Left forelimb (tissue), 1 donor: ENCODE results near the gene DCAF15.
A peak's percentile ranks its signal among the peaks of the same experiment; 100 is the strongest.

ENCODE experiments used
- DNase-seq: peaks from one replicate; pipeline ENCODE4 v3.0.0-alpha.2; 2018; ENCODE audit warnings: low spot score

The DCAF15 gene

GRCh38 chr19:13977803-13978202 lies 25.5 kb downstream of the DCAF15 start:
- DNase-seq = no peak

GRCh38 chr19:13978351-13979243 lies 26.3 kb downstream of the DCAF15 start:
- peak; percentile 93 for DNase-seq

- peak; percentile 79 for DNase-seq
Observed at GRCh38 chr19:13979244-13979615, 26.9 kb downstream of the DCAF15 start.

- no peak for DNase-seq
Observed at GRCh38 chr19:13979686-13980085, 27.4 kb downstream of the DCAF15 start.

- DNase-seq = no peak
Observed at GRCh38 chr19:13980340-13980739, 28.0 kb downstream of the DCAF15 start.

- DNase-seq = no peak
Observed at GRCh38 chr19:13981021-13981420, 28.7 kb downstream of the DCAF15 start.

GRCh38 chr19:13981467-13981866 lies 29.2 kb downstream of the DCAF15 start:
- no peak for DNase-seq

- no peak for DNase-seq
Observed at GRCh38 chr19:13981988-13982501, 29.7 kb downstream of the DCAF15 start.

- no peak for DNase-seq
Observed at GRCh38 chr19:13982773-13983172, 30.5 kb downstream of the DCAF15 start.

- DNase-seq = no peak
Observed at GRCh38 chr19:13983213-13983889, 31.0 kb downstream of the DCAF15 start.

- no peak for DNase-seq
Observed at GRCh38 chr19:13984186-13984585, 31.9 kb downstream of the DCAF15 start.

- DNase-seq = no peak
Observed at GRCh38 chr19:13984875-13985741, 32.8 kb downstream of the DCAF15 start.

GRCh38 chr19:13985771-13986347 lies 33.5 kb downstream of the DCAF15 start:
- no peak for DNase-seq

GRCh38 chr19:13986348-13986904 lies 34.1 kb downstream of the DCAF15 start:
- DNase-seq = peak; percentile 86

GRCh38 chr19:13987101-13987890 lies 35.0 kb downstream of the DCAF15 start:
- no peak for DNase-seq

GRCh38 chr19:13989487-13989886 lies 37.2 kb downstream of the DCAF15 start:
- DNase-seq = no peak

GRCh38 chr19:13990085-13990484 lies 37.8 kb downstream of the DCAF15 start:
- DNase-seq = no peak

GRCh38 chr19:13992025-13992424 lies 39.7 kb downstream of the DCAF15 start:
- no peak for DNase-seq

- no peak for DNase-seq
Observed at GRCh38 chr19:13993590-13994300, 41.4 kb downstream of the DCAF15 start.
